Spleen (tissue), 11 donors: ENCODE measurements around the gene DNAH17. TPM values are rescaled to one million over a fixed set of nuclear protein-coding genes. Genes with fewer than 3 reads are reported as not detected.

Experiments
- DNase-seq: peaks from one replicate; pipeline ENCODE4 v3.0.0-alpha.2; 2020
- H3K27ac ChIP-seq, 8 donors: fragments of 200-600 bp; sonication (generic) in 7 of 8; 1 replicate in 4 of 8; 2 replicates in 4 of 8; pipeline versions ENCODE4 v1.5.0 to v1.8.0; 2016 to 2021; ENCODE audit warnings: inconsistent platforms in 4 of 8, mild to moderate bottlenecking in 4 of 8, moderate library complexity in 1 of 8
- H3K27me3 ChIP-seq, 7 donors: fragments of 200-600 bp; sonication (generic) in 6 of 7; replicated peaks in 1 of 7; 1 replicate in 4 of 7; 2 replicates in 3 of 7; pipeline versions ENCODE4 v1.5.0 to v1.8.0; 2016 to 2021; ENCODE audit warnings: inconsistent platforms in 3 of 7, mild to moderate bottlenecking in 1 of 7
- H3K36me3 ChIP-seq, 6 donors: fragments of 200-600 bp; sonication (generic) in 5 of 6; 1 replicate in 4 of 6; 2 replicates in 2 of 6; pipeline versions ENCODE4 v1.5.0 to v1.8.0; 2016 to 2021; ENCODE audit warnings: inconsistent platforms in 2 of 6
- H3K4me1 ChIP-seq, 6 donors: fragments of 200-600 bp; sonication (generic) in 5 of 6; 1 replicate in 3 of 6; 2 replicates in 3 of 6; pipeline versions ENCODE4 v1.5.0 to v1.8.0; 2016 to 2021; ENCODE audit warnings: inconsistent platforms in 3 of 6
- H3K4me3 ChIP-seq, 8 donors: fragments of 200-600 bp; sonication (generic) in 7 of 8; 1 replicate in 4 of 8; 2 replicates in 4 of 8; pipeline versions ENCODE4 v1.5.0 to v1.8.0; 2016 to 2021; ENCODE audit warnings: inconsistent platforms in 4 of 8, mild to moderate bottlenecking in 4 of 8, moderate library complexity in 2 of 8
- H3K9me3 ChIP-seq, 8 donors: fragments of 200-600 bp; sonication (generic) in 7 of 8; 1 replicate in 4 of 8; 2 replicates in 4 of 8; pipeline versions ENCODE4 v1.5.0 to v1.8.0; 2016 to 2021; ENCODE audit warnings: inconsistent platforms in 4 of 8
- CTCF ChIP-seq, 11 experiments: fragments of 200-600 bp in 7 of 11; fragments of 450-650 bp in 4 of 11; sonication (generic) in 4 of 11; IDR thresholded peaks in 8 of 11; conservative IDR thresholded peaks in 3 of 11; 1 replicate in 7 of 11; 2 replicates in 4 of 11; pipeline versions ENCODE4 v1.4.0 to v1.8.0; 2016 to 2021; ENCODE audit warnings: antibody characterized with exemption in 11 of 11, inconsistent platforms in 4 of 11, mild to moderate bottlenecking in 1 of 11
- POLR2A ChIP-seq, 3 donors: fragments of 450-650 bp; IDR thresholded peaks; one replicate each; pipeline ENCODE4 v1.5.1; 2017; ENCODE audit warnings: antibody characterized with exemption in 3 of 3, mild to moderate bottlenecking in 1 of 3
- POLR2AphosphoS5 ChIP-seq, 3 donors: sonication (generic); formaldehyde crosslinking; IDR thresholded peaks; one replicate each; pipeline ENCODE4 v1.5.1; 2017; ENCODE audit warnings: antibody characterized with exemption in 3 of 3
- whole genome bisulfite sequencing, 5 donors: extraction: QIAGEN DNeasy Blood & Tissue Kit in 3 of 5; methylation state at CpG; one replicate each; pipeline versions ENCODE4 v1.1.5 to v1.1.7; 2013 to 2018; 5-methylcytosine and 5-hydroxymethylcytosine counted together
- intact Hi-C: fragments of 100-400 bp; cut with DNase I; formaldehyde crosslinking; loops from one replicate; pipeline ENCODE4 v1.15.0; 2023; ENCODE audit warnings: low total_unique reads
- polyA plus RNA-seq, 3 donors: library from polyadenylated mRNA; stranded (reverse); fragments of 200-250 nt; gene quantifications; one replicate each; pipeline ENCODE4 v1.2.1, GENCODE V29; 2013
- total RNA-seq, 7 donors: library from RNA; depleted of rRNA in 3 of 7; stranded (reverse); fragments of >200 nt in 3 of 7; fragmentation: NEBNext Ultra II Directional in 4 of 7; extraction: Animal tissue kit (Norgen Biotek cat#: 25700) in 4 of 7; gene quantifications; one replicate each; pipeline versions ENCODE4 v1.1.0 to v1.2.1, GENCODE V29; 2016 to 2021
- donor health status: healthy with polysubstance abuse.
- donor health status: DM: no; HTN: no; CAD: no; lungs with moderate emphysema.
- donor health status: DM: no; HTN: no; CAD: no.
- donor health status: Bipolar disorder and iron deficiency.
- donor health status: healthy.
- donor health status: DM: no; HTN: no; CAD: no.
- donor health status: DM: yes; HTN: yes; CAD: no.

DNAH17 gene
- total and polyA plus RNA-seq, 10 donors: 0.06 to 1.0 (median 0.72) TPM; not detected in 1

GRCh38 chr17:78563189-78564145, 13.7 kb downstream of the DNAH17 start:
- H3K36me3 ChIP-seq: no peaks in the 10 kb centered on the region
- H3K9me3 ChIP-seq: no peaks in the 10 kb centered on the region
- intact Hi-C loops: no loop called here
- WGBS, 5 donors: 70 to 76% (median 74%) methylated on average over 22 of the region's 22 CpGs
- no peak overlapping the region for H3K27ac ChIP-seq
- H3K4me3 ChIP-seq: no peak overlapping the region
- DNase-seq: no peak
- peaks cover 0 to 34% (median 0%) of the 10 kb centered on the region in 7 donors for H3K27me3 ChIP-seq
- TF ChIP-seq POLR2AphosphoS5 (IDR thresholded peaks at IDR 0.05) (no peak), POLR2A (IDR thresholded peaks at IDR 0.05) (no peak), CTCF (IDR thresholded peaks at IDR 0.05 in 8 of 11, conservative IDR thresholded peaks at IDR 0.05 in 3 of 11) (no peak)
- peaks cover 0 to 11% (median 3%) of the 10 kb centered on the region in 6 donors for H3K4me1 ChIP-seq

- peaks cover 0 to 34% (median 0%) of the 10 kb centered on the region in 7 donors for H3K27me3 ChIP-seq
- H3K27ac ChIP-seq: no peak overlapping the region
- no peak for TF ChIP-seq POLR2A (IDR thresholded peaks at IDR 0.05)
- TF ChIP-seq CTCF (IDR thresholded peaks at IDR 0.05 in 8 of 11, conservative IDR thresholded peaks at IDR 0.05 in 3 of 11): no peak
- no peak for TF ChIP-seq POLR2AphosphoS5 (IDR thresholded peaks at IDR 0.05)
- no peak overlapping the region for H3K4me3 ChIP-seq
- 68 to 81% (median 72%) methylated on average over 7 of the region's 7 CpGs for WGBS, 5 donors
- intact Hi-C loops: no loop called here
- H3K36me3 ChIP-seq: no peaks in the 10 kb centered on the region
- peaks cover 0 to 11% (median 0%) of the 10 kb centered on the region in 6 donors for H3K4me1 ChIP-seq
- H3K9me3 ChIP-seq: no peaks in the 10 kb centered on the region
- no peak for DNase-seq
Observed at GRCh38 chr17:78562734-78563133, 14.5 kb downstream of the DNAH17 start.

- no peaks in the 10 kb centered on the region for H3K36me3 ChIP-seq
- H3K4me1 ChIP-seq: peaks cover 0 to 11% (median 0%) of the 10 kb centered on the region in 6 donors
- TF ChIP-seq POLR2A (IDR thresholded peaks at IDR 0.05) (no peak), POLR2AphosphoS5 (IDR thresholded peaks at IDR 0.05) (no peak), CTCF (IDR thresholded peaks at IDR 0.05 in 8 of 11, conservative IDR thresholded peaks at IDR 0.05 in 3 of 11) (no peak)
- intact Hi-C loops: no loop called here
- DNase-seq: no peak
- no peak overlapping the region for H3K27ac ChIP-seq
- no peaks in the 10 kb centered on the region for H3K9me3 ChIP-seq
- H3K4me3 ChIP-seq: no peak overlapping the region
- WGBS, 5 donors: 89 to 98% (median 95%) methylated on average over 9 to 10 of the region's 10 CpGs
- H3K27me3 ChIP-seq: peaks cover 0 to 34% (median 0%) of the 10 kb centered on the region in 7 donors
Observed at GRCh38 chr17:78561166-78561565, 16.0 kb downstream of the DNAH17 start.

- intact Hi-C loops: no loop called here
- H3K4me3 ChIP-seq: no peak overlapping the region
- no peaks in the 10 kb centered on the region for H3K36me3 ChIP-seq
- WGBS, 5 donors: 91 to 97% (median 93%) methylated on average over 21 to 22 of the region's 22 CpGs
- H3K27me3 ChIP-seq: peaks cover 0 to 34% (median 0%) of the 10 kb centered on the region in 7 donors
- H3K9me3 ChIP-seq: no peaks in the 10 kb centered on the region
- no peak overlapping the region for H3K27ac ChIP-seq
- H3K4me1 ChIP-seq: peaks cover 0 to 11% (median 0%) of the 10 kb centered on the region in 6 donors
- DNase-seq: no peak
- TF ChIP-seq CTCF (IDR thresholded peaks at IDR 0.05 in 8 of 11, conservative IDR thresholded peaks at IDR 0.05 in 3 of 11) (no peak), POLR2AphosphoS5 (IDR thresholded peaks at IDR 0.05) (no peak), POLR2A (IDR thresholded peaks at IDR 0.05) (no peak)
Observed at GRCh38 chr17:78560731-78561130, 16.5 kb downstream of the DNAH17 start.
